Mucosa of stomach (tissue), 1 donor: ENCODE results near the gene FAM98C.
A peak's percentile ranks its signal among the peaks of the same experiment; 100 is the strongest.

Experiments used
- H3K27me3 ChIP-seq: one replicate; pipeline ENCODE4 v1.7.0; 2013; ENCODE audit warnings: mild to moderate bottlenecking, low read length; ENCODE audit not compliant: control insufficient read depth, insufficient read depth
- H3K36me3 ChIP-seq: one replicate; pipeline ENCODE4 v1.7.0; 2013; ENCODE audit warnings: low read length; ENCODE audit not compliant: control insufficient read depth, insufficient read depth
- H3K4me1 ChIP-seq: one replicate; pipeline ENCODE4 v1.7.0; 2013; ENCODE audit warnings: mild to moderate bottlenecking, low read length; ENCODE audit not compliant: control insufficient read depth, insufficient read depth
- H3K4me3 ChIP-seq: one replicate; pipeline ENCODE4 v1.7.0; 2013; ENCODE audit warnings: low read length
- H3K9ac ChIP-seq: one replicate; pipeline ENCODE4 v1.7.0; 2013; ENCODE audit warnings: mild to moderate bottlenecking, low read length, moderate library complexity
- H3K9me3 ChIP-seq: one replicate; pipeline ENCODE4 v1.7.0; 2013; ENCODE audit warnings: mild to moderate bottlenecking, low read length, moderate library complexity; ENCODE audit not compliant: control insufficient read depth
- donor health status: Pancreatic carcinoma.

The FAM98C gene

DNA sequence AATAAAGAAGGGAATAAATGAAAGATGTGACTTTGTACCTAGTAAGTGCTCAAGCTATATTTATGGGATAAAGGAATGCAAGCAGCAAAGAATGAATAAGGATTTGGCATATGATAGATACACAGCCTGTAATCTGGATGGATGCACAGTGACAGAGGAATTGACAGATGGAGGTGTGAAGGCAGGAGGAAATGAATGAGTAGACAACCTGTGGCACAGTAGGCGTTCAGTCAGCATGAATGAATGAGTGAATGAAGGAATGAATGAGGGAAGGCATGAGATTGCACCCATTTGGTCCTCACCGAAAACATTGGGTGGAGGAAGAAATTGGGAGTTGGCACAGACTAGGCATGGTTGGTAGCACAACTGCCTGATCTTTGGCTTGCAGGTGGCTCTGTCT lies 33.3 kb upstream of the FAM98C start:
- Histone ChIP-seq H3K4me1 (no peaks in the 10 kb centered on the region), H3K27me3 (peaks cover 3% of the 10 kb centered on the region), H3K36me3 (no peaks in the 10 kb centered on the region), H3K9me3 (no peaks in the 10 kb centered on the region), H3K9ac (no peak overlapping the region), H3K4me3 (no peak overlapping the region)

DNA sequence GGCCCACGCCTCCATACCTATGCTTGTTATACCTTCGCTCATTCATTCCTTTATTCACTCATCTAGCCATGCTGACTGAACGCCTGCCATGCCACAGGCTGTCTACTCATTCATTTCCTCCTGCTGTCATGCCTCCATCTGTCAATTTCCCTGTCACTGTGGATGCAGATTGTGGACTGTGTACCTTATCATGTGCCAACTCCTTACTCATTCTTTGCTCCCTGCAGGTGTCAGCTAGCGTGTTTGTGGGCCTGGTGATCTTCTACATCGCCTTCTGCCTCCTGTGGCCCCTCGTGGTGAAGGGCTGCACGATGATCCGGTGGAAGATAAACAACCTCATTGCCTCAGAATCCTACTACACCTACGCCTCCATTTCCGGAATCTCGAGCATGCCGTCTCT lies 32.6 kb upstream of the FAM98C start:
- H3K27me3 ChIP-seq: no peaks in the 10 kb centered on the region
- H3K4me1 ChIP-seq: peaks cover 1% of the 10 kb centered on the region
- no peak overlapping the region for H3K4me3 ChIP-seq
- H3K9ac ChIP-seq: no peak overlapping the region
- H3K36me3 ChIP-seq: no peaks in the 10 kb centered on the region
- H3K9me3 ChIP-seq: no peaks in the 10 kb centered on the region

GRCh38 chr19:38371081-38371480 lies 31.8 kb upstream of the FAM98C start:
- Histone ChIP-seq H3K4me1 (peaks cover 9% of the 10 kb centered on the region), H3K9ac (no peak overlapping the region), H3K27me3 (no peaks in the 10 kb centered on the region), H3K4me3 (no peak overlapping the region), H3K36me3 (no peaks in the 10 kb centered on the region), H3K9me3 (no peaks in the 10 kb centered on the region)

DNA sequence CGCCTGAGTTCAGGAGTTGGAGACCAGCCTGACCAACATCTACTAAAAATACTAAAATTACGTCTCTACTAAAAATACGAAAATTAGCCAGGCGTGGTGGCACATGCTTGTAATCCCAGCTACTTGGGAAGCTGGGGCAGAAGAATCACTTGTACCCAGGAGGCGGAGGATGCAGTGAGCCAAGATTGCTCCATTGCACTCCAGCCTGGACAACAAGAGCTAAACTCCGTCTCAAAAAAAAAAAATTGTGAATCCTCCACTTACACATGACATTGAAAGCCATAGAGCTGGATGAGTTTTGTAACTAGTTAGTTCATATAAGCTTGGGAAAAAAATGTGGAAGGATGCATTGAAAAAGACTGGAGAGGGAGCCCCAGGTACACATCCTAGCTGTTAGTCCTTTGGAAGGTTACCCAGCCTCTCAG lies 29.0 kb upstream of the FAM98C start:
- H3K9ac ChIP-seq: peak overlapping the region; percentile 2
- no peak overlapping the region for H3K4me3 ChIP-seq
- no peaks in the 10 kb centered on the region for H3K9me3 ChIP-seq
- H3K36me3 ChIP-seq: peaks cover under 1% of the 10 kb centered on the region
- peaks cover 14% of the 10 kb centered on the region for H3K4me1 ChIP-seq
- no peaks in the 10 kb centered on the region for H3K27me3 ChIP-seq

- H3K4me3 ChIP-seq: peak within 1 kb of the TSS; percentile 97
- no peaks in the 10 kb centered on the region for H3K27me3 ChIP-seq
- no peaks in the 10 kb centered on the region for H3K9me3 ChIP-seq
- peak within 1 kb of the TSS; percentile 92 for H3K9ac ChIP-seq
- H3K4me1 ChIP-seq: peaks cover 14% of the 10 kb centered on the region
- H3K36me3 ChIP-seq: peaks cover 6% of the 10 kb centered on the region
Measured at GRCh38 chr19:38374332-38375097, 28.4 kb upstream of the FAM98C start, which contains the start of gene PSMD8. TSS of gene PSMD8 (plus strand) at chr19:38374571. CDS start at chr19:38374602, 31 bp downstream.

DNA sequence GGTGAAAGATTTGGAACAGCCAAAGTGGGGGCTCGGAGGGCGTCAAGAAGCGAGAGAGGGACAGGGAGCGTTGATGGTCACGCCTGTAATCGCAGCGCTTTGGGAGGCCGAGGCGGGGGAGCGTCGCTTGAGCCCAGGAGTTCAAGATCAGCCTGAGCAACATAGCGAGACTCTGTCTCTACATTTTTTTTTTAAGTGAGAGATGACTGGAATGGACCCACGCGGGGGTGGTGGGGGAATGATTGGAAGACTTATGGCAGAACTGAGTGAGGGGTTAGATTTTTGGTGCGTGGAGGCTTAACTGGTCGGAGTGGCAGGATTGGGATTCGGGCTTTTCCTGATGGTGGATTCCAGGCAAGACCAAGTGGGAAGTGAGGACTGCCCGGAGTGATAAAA lies 27.8 kb upstream of the FAM98C start:
- peak overlapping the region; percentile 97 for H3K4me3 ChIP-seq
- H3K27me3 ChIP-seq: no peaks in the 10 kb centered on the region
- peak overlapping the region; percentile 92 for H3K9ac ChIP-seq
- H3K4me1 ChIP-seq: peaks cover 14% of the 10 kb centered on the region
- H3K36me3 ChIP-seq: peaks cover 6% of the 10 kb centered on the region
- H3K9me3 ChIP-seq: no peaks in the 10 kb centered on the region

DNA sequence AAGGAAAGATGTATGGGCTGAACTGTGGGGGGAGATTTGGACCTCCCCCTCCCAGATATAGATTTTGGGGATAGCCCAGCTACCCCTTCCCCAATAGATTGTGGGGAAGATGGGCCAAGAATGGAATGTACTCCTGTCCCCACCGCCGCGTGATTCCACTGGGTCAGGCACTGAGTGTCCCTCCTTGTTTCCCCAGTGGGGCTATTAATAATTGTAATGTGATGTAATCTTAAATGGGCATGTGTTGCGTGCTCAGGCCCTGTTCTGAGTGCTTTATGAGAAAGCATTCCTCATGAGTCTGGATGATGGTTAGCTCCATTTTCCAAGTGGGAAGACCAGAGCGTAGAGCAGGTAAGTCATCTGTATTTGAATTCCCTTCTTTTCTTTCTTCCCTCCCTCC lies 27.1 kb upstream of the FAM98C start:
- Histone ChIP-seq H3K9ac (peak overlapping the region; percentile 92), H3K36me3 (peaks cover 6% of the 10 kb centered on the region), H3K4me1 (peaks cover 14% of the 10 kb centered on the region), H3K9me3 (no peaks in the 10 kb centered on the region), H3K4me3 (peak overlapping the region; percentile 97), H3K27me3 (no peaks in the 10 kb centered on the region)

DNA sequence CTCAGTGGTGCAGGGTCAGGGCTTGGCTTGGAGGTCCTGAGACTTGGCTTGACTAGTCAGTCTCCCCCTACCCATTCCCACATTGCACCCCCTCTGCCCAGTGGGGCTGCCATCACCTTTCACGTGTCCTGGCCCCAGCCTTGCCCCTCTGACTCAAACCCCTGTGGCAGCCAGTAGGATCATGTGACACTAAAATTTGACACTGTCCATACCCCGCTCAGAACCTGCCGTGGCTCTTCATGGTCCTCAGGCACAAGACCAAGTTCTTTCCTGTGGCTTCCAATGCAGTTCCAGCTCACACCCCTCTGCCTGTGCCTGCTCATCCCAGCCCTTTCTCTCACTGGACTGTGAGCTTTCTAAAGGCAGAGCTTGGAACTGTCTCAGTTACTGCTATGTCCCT lies 26.3 kb upstream of the FAM98C start:
- peaks cover 14% of the 10 kb centered on the region for H3K4me1 ChIP-seq
- peaks cover 11% of the 10 kb centered on the region for H3K36me3 ChIP-seq
- no peak overlapping the region for H3K9ac ChIP-seq
- no peaks in the 10 kb centered on the region for H3K27me3 ChIP-seq
- no peaks in the 10 kb centered on the region for H3K9me3 ChIP-seq
- H3K4me3 ChIP-seq: no peak overlapping the region

- H3K36me3 ChIP-seq: peaks cover 16% of the 10 kb centered on the region
Measured at GRCh38 chr19:38377052-38377451, 25.8 kb upstream of the FAM98C start.

DNA sequence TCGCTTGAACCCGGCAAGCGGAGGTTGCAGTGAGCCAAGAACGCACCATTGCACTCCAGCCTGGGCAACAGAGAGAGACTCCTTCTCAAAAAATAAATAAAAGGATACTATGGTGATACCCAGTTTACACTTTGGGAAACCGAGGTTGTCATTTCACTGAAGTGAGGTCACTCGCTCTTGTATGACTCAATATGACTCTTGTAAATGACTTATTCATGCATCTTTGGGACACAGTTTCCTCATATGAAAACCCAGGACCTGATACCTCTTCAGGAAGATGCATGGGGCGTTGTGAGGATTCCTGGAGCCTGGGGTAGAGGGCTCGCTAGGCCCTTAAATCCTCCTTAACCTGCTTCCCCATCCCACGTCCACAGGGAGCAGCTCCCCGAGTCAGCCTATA lies 24.0 kb upstream of the FAM98C start:
- Histone ChIP-seq H3K9me3 (no peaks in the 10 kb centered on the region), H3K36me3 (peaks cover 24% of the 10 kb centered on the region), H3K4me3 (no peak overlapping the region), H3K9ac (no peak overlapping the region), H3K4me1 (peaks cover 14% of the 10 kb centered on the region), H3K27me3 (no peaks in the 10 kb centered on the region)

More at GRCh38 chr19:38377052-38377451, 25.8 kb upstream of the FAM98C start:
- Histone ChIP-seq H3K4me3 (no peak overlapping the region), H3K27me3 (no peaks in the 10 kb centered on the region), H3K9ac (no peak overlapping the region), H3K9me3 (no peaks in the 10 kb centered on the region), H3K4me1 (peaks cover 14% of the 10 kb centered on the region)

GRCh38 chr19:38381138-38381537 lies 21.8 kb upstream of the FAM98C start:
- Histone ChIP-seq H3K4me1 (peaks cover 4% of the 10 kb centered on the region), H3K36me3 (peaks cover 24% of the 10 kb centered on the region), H3K27me3 (peaks cover 6% of the 10 kb centered on the region)

DNA sequence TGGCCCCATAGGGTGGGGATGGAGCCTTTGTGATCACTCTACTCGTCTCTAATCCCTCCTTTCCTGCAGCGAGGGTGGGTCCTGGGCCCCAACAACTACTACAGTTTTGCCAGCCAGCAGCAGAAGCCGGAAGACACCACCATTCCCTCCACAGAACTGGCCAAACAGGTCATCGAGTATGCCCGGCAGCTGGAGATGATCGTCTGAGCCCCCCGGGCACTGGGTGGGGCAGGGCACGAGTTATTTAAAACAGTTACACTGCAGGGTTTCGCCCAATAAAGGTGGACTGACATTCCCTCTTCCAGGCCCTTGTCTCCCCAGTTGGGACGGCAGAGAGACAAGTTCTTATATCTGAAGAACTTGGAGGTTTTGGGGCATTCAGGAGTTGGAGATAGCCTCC lies 19.7 kb upstream of the FAM98C start:
- H3K27me3 ChIP-seq: peaks cover 18% of the 10 kb centered on the region
- no peaks in the 10 kb centered on the region for H3K9me3 ChIP-seq
- H3K4me1 ChIP-seq: peaks cover 16% of the 10 kb centered on the region
- H3K36me3 ChIP-seq: peaks cover 24% of the 10 kb centered on the region
- H3K9ac ChIP-seq: no peak overlapping the region
- H3K4me3 ChIP-seq: no peak overlapping the region

More at GRCh38 chr19:38381138-38381537, 21.8 kb upstream of the FAM98C start:
- H3K4me3 ChIP-seq: no peak overlapping the region
- H3K9ac ChIP-seq: no peak overlapping the region
- H3K9me3 ChIP-seq: no peaks in the 10 kb centered on the region
